Measurements from ENCODE around the gene PPP2R2B.

The PPP2R2B gene

DNA sequence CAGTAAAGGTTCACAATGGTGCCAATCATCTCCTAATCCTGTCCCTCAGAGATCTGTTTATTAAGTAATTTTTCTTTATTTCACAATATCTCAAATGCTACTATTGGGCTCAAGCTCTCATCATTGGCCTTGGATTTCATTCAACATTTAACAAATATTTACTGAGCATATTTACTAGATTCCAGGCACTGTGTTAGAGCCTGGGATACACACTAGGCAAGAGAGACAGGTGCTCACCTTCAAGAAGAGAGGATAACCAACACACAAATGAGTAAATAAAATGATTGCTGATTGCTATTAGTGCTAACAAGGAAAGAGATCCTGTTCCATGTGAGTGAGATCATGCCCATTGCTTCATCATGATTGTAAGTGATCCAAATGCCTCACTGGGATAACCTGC is 27.4 kb downstream of the PPP2R2B start:
- DNase-seq = no peak
- Histone ChIP-seq H3K9me3 (replicated peaks; ENCODE audit: insufficient read depth, low read length) (no peaks in the 10 kb centered on the region), H3K9ac (ENCODE audit: low read length) (no peak overlapping the region), H4K20me1 (ENCODE audit: insufficient read depth, low read length) (no peaks in the 10 kb centered on the region), H3K36me3 (replicated peaks; ENCODE audit: insufficient read depth, low read length) (no peaks in the 10 kb centered on the region), H3K4me1 (ENCODE audit: low read length) (no peaks in the 10 kb centered on the region), H3K4me3 (ENCODE audit: low read length) (no peak overlapping the region), H3F3A (ENCODE audit: insufficient read depth, low read length) (no peaks in the 10 kb centered on the region), H3K4me2 (ENCODE audit: low read depth, low read length) (no peak overlapping the region), H3K9me2 (replicated peaks; ENCODE audit: insufficient read depth, low read length) (no peaks in the 10 kb centered on the region), H3K27ac (ENCODE audit: low read length) (no peak overlapping the region), H3K27me3 (replicated peaks; ENCODE audit: insufficient read depth, low read length) (no peaks in the 10 kb centered on the region), H3K79me2 (ENCODE audit: low read length) (no peaks in the 10 kb centered on the region), H2AFZ (ENCODE audit: low read length) (no peak overlapping the region)
- TF ChIP-seq CTCF (IDR thresholded peaks at IDR 0.05; ENCODE audit: low read length) (no peak), EZH2 (optimal IDR thresholded peaks at IDR 0.05; ENCODE audit: low read depth, low read length) (no peak), EZH2phosphoT487 (IDR thresholded peaks at IDR 0.05; ENCODE audit: low read length) (no peak)

GRCh38 chr5:146849694-146850303 is 28.8 kb downstream of the PPP2R2B start:
- no peak overlapping the region for H3K4me3 ChIP-seq (ENCODE audit: low read length)

DNA sequence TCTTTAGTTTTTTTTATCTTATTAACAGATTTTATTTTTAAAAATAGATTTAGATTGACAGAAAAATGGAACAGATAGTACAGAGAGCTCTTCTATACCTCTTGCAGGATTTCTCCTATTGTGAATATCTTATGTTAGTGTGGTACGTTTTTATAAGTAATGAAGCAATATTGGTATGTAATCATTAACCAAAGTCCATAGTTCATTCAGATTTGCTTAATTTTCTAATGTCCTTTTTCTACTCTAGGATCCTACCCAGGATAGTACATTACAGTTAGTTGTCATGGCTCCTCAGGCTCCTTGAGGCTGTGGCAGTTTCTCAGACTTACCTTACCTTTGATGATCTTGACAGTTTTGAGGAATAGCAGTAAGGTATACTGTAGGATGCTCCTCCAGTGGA is 30.4 kb downstream of the PPP2R2B start:
- no peaks in the 10 kb centered on the region for H3F3A ChIP-seq (ENCODE audit: insufficient read depth, low read length)
- H2AFZ ChIP-seq (ENCODE audit: low read length) = no peak overlapping the region
- no peaks in the 10 kb centered on the region for H3K9me3 ChIP-seq (replicated peaks; ENCODE audit: insufficient read depth, low read length)
- H4K20me1 ChIP-seq (ENCODE audit: insufficient read depth, low read length) = no peaks in the 10 kb centered on the region
- TF ChIP-seq EZH2phosphoT487 (IDR thresholded peaks at IDR 0.05; ENCODE audit: low read length) = no peak
- no peak for TF ChIP-seq CTCF (IDR thresholded peaks at IDR 0.05; ENCODE audit: low read length)
- no peak for TF ChIP-seq EZH2 (optimal IDR thresholded peaks at IDR 0.05; ENCODE audit: low read depth, low read length)
- no peak for DNase-seq
- H3K27me3 ChIP-seq (replicated peaks; ENCODE audit: insufficient read depth, low read length) = no peaks in the 10 kb centered on the region
- no peaks in the 10 kb centered on the region for H3K9me2 ChIP-seq (replicated peaks; ENCODE audit: insufficient read depth, low read length)
- no peaks in the 10 kb centered on the region for H3K36me3 ChIP-seq (replicated peaks; ENCODE audit: insufficient read depth, low read length)
- H3K4me2 ChIP-seq (ENCODE audit: low read depth, low read length) = no peak overlapping the region
- no peaks in the 10 kb centered on the region for H3K4me1 ChIP-seq (ENCODE audit: low read length)
- no peak overlapping the region for H3K4me3 ChIP-seq (ENCODE audit: low read length)
- H3K9ac ChIP-seq (ENCODE audit: low read length) = no peak overlapping the region
- H3K27ac ChIP-seq (ENCODE audit: low read length) = no peak overlapping the region
- no peaks in the 10 kb centered on the region for H3K79me2 ChIP-seq (ENCODE audit: low read length)

More at GRCh38 chr5:146849694-146850303, 28.8 kb downstream of the PPP2R2B start:
- Histone ChIP-seq H2AFZ (ENCODE audit: low read length) (no peak overlapping the region), H3K9ac (ENCODE audit: low read length) (no peak overlapping the region), H3K9me3 (replicated peaks; ENCODE audit: insufficient read depth, low read length) (no peaks in the 10 kb centered on the region), H3K79me2 (ENCODE audit: low read length) (no peaks in the 10 kb centered on the region), H3K27me3 (replicated peaks; ENCODE audit: insufficient read depth, low read length) (no peaks in the 10 kb centered on the region), H3F3A (ENCODE audit: insufficient read depth, low read length) (no peaks in the 10 kb centered on the region), H3K27ac (ENCODE audit: low read length) (no peak overlapping the region), H3K4me1 (ENCODE audit: low read length) (no peaks in the 10 kb centered on the region), H3K36me3 (replicated peaks; ENCODE audit: insufficient read depth, low read length) (no peaks in the 10 kb centered on the region), H3K9me2 (replicated peaks; ENCODE audit: insufficient read depth, low read length) (no peaks in the 10 kb centered on the region), H4K20me1 (ENCODE audit: insufficient read depth, low read length) (no peaks in the 10 kb centered on the region), H3K4me2 (ENCODE audit: low read depth, low read length) (no peak overlapping the region)
- TF ChIP-seq EZH2phosphoT487 (IDR thresholded peaks at IDR 0.05; ENCODE audit: low read length) (no peak), CTCF (IDR thresholded peaks at IDR 0.05; ENCODE audit: low read length) (no peak), EZH2 (optimal IDR thresholded peaks at IDR 0.05; ENCODE audit: low read depth, low read length) (no peak)
- DNase-seq = no peak
